Fibroblast of mammary gland (primary cell): ENCODE data around the gene DCUN1D3.

Experiments
- DNase-seq: peaks from one replicate; pipeline ENCODE4 v3.0.0-alpha.2; 2010; ENCODE audit warnings: low read depth
- H3K4me3 ChIP-seq: 2 replicates; pipeline ENCODE4 v1.5.1; 2011; ENCODE audit warnings: low read depth, mild to moderate bottlenecking, low read length, moderate library complexity; ENCODE audit not compliant: control insufficient read depth
- CTCF ChIP-seq: conservative IDR thresholded peaks from 2 replicates; pipeline ENCODE4 v1.5.1; 2011; ENCODE audit warnings: low read depth, low read length, inconsistent platforms; ENCODE audit not compliant: control insufficient read depth, insufficient read depth

Gene DCUN1D3

GRCh38 chr16:20881503-20881878 lies 18.7 kb downstream of the DCUN1D3 start:
- DNase-seq = no peak
- no peak overlapping the region for H3K4me3 ChIP-seq
- TF ChIP-seq CTCF = no peak

- DNase-seq = no peak
- H3K4me3 ChIP-seq = no peak overlapping the region
- no peak for TF ChIP-seq CTCF
These were observed 19.2 kb downstream of the DCUN1D3 start for GRCh38 chr16:20880867-20881502.

- TF ChIP-seq CTCF = no peak
- H3K4me3 ChIP-seq = peak overlapping the region; percentile 23
- DNase-seq = peak; percentile 67
These were observed 20.8 kb downstream of the DCUN1D3 start for GRCh38 chr16:20879175-20880040.

GRCh38 chr16:20878682-20879147 lies 21.4 kb downstream of the DCUN1D3 start:
- H3K4me3 ChIP-seq = no peak overlapping the region
- no peak for DNase-seq
- no peak for TF ChIP-seq CTCF

- no peak for TF ChIP-seq CTCF
- H3K4me3 ChIP-seq = no peak overlapping the region
- DNase-seq = no peak
These were observed 24.9 kb downstream of the DCUN1D3 start for GRCh38 chr16:20875355-20875650.

- H3K4me3 ChIP-seq = no peak overlapping the region
- DNase-seq = peak; percentile 59
- TF ChIP-seq CTCF = no peak
These were observed 26.0 kb downstream of the DCUN1D3 start for GRCh38 chr16:20874088-20874581.
